HG02642 (cell line): ENCODE results near the gene RASSF5.

Source experiments
- ATAC-seq: cut with Tn5 transposase; IDR thresholded peaks from one replicate; pipeline ENCODE4 v1.9.1; 2021; ENCODE audit warnings: mild to moderate bottlenecking; ENCODE audit not compliant: unreplicated experiment, poor library complexity

RASSF5 gene

DNA sequence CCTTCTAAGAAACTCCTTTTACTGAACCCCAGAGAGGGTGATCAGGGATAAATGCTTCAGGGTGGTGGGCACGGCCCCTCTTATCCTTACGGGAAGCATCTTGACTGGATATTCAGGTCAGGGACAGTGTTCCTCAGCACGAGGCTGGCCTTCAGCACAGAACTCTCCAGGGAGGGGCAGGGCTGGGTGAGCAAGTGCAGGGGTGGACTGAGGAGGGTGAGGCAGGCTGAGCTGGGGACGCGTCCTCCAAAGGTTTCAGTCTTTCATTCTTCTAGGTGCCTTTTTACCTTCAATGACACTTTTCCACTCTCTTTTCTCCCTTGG lies 52.3 kb downstream of the RASSF5 start:
- no peak for ATAC-seq

DNA sequence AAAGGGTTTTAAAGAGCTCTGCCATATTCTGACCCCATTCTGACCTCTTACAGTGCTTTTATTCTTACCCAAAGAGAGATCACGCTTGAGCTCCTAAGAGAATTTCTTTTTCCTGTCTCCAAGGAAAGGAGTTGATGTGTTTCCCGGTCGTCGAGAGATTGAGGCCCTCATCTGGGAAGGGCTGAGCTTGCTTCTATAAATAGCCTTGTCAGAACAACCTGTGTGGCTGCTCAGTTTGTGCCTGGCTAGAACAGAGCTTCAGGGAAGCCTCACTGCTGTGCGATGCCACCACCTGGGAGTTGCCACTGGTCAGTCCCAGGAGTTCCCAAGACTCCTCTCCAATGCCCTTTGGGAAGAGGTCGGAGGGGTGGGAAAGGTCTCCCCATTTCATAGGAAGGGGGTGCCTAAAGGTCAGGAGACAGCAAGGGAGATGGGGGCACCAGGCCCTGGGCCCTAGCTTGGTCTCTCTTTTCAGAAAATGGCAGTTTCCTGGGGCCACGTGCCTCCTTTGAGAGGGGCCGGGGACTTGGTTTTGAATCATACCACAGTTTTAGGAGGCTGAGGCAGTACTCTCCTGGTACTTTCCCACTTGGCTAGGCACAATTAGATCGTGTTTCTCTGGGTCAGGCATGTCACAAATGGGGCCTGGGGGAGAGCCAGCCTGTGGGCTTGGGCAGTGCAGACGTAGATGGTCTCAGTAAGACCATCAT lies 52.8 kb downstream of the RASSF5 start:
- no peak for ATAC-seq

DNA sequence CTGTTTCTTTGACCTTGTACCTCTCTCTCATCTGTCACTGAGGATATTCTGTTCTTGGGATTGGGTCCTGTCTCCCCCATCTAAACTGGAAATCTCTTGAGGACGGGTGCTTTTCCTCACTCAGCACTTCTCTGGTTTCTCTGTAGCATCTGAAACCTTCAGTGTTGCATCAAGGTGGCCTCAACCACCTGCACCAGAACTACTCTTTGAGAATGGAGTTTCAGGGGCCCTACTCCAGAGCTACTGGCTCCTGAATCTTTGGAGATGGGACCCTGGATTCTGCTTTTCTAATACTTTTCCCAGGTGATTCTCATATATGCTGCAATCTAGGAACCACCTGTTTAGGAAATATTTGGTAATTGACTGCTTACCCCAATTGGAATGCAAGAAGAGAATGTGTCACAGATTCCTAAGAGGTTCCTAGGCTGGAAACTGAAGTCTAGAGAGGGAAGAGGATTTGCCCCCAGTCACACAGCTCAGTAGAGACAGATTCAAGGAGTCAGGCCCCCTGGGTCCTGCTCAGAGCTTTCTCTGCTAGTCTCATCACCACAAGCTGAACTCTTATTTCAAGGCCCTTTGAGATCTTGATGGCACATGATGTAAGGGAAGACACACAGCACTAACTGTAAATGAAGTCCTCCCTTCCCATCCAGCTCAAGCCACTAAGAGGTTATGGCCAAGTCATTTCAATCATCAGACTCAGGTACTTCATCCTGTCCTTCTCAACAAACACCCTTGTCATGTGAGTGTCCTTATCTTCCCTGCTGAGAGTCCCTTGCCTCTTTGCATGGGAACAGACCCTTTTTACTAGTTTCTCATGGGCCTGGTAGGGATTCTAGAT lies 56.3 kb downstream of the RASSF5 start:
- peak; percentile 29 for ATAC-seq

DNA sequence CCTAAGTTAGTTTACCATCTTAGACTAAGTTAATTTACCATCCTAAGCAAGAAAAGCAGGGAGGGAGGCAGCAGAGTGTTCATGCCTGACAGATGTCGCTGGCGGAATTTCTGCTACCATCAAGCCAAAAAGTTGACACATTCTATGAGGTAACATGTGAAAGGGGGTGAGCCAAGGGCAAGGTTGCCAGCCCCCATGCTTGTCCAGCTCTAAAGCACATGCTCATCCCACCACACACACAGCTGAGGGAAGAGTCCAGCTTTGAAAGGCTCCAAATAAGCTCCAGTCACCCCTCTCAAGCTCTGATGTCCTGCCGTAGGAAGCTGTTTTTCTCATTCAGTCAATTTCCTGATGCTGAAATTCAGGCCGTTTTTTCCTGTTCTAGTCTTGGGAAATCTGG lies 58.7 kb downstream of the RASSF5 start:
- no peak for ATAC-seq

DNA sequence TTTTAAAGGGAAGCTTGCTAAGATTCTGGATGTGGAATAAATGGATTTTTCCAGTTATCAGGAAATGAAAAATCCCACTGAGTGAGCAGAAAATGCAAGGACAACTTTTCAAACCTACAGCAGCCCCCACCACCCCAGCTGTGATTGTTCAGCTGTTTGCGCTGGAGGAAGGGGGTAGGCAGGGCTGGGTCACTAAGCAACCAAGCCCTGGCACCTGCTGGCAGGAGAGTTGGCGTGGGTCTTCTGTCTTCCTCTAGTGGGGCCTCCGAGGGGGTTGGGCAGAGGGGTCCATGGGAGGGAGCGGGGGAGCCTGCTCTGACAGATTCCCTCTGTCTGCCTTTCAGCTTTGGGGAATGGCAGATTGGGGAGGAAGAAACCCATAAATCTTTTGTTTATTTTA lies 59.7 kb downstream of the RASSF5 start:
- no peak for ATAC-seq

DNA sequence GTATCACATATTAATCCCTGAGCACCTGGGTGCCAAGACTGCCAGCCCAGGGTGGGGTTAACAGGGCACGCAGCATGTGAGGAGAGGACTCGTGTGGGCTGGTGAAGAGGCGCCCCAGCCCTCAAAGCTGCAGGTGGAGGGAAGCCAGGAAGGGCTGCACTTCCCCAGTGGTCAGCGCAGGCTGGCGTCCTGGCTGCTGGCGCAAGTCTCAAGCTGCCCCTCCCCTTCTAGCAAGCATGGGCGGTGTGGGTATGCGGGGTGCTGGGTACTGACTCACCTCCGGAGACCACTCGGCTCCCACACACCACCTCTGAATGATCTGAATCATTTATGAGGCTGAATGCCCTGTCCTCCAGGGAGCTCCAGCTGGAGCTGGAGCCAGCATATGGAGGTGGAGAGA lies 60.9 kb downstream of the RASSF5 start:
- ATAC-seq = no peak

DNA sequence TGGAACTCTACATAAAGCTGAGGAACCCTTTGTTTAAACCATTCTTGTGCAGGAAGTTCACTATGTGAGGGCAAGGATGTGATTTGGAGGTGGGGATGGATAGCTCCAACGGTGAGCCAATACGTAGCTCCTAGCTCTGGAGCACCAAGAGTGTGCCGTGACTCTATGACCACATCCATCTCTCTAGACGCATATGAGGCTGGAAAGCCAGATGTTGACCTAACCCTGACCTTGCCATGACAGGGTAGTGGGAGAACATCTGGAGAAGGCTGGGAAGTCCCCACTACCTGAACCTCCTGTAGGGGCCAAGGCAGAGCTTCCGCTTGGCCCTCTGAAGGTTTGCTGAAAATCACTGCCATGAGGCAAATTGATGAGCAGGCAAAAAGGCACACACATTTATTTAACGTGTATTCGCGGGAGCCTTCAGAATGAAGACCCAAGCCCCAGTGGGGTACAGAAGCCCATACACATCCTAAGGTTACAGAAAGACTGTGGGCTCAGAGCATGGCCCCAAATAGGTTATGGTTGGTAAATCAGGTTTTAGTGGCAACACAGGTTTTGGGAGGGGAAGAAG lies 61.5 kb downstream of the RASSF5 start:
- ATAC-seq = no peak

DNA sequence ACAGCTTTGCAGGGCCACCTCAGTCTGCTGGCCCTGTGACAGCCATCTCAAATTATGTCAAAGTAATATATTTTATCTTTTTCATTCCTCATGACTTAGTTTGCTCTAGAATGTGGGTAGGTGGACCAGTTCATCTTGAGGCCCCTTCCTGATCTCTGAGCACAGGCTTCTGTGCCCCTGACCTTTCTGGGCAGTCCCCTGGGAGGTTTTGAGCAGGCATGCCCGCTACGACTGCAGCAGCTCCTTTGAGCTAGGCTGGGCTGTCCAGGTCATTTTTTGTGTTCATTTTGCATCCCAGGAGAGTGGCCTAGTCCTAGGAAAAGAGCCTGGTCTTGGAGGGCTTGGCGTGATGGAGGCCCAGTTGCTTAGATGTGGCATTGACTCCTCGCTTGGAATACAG lies 62.2 kb downstream of the RASSF5 start:
- ATAC-seq = no peak

DNA sequence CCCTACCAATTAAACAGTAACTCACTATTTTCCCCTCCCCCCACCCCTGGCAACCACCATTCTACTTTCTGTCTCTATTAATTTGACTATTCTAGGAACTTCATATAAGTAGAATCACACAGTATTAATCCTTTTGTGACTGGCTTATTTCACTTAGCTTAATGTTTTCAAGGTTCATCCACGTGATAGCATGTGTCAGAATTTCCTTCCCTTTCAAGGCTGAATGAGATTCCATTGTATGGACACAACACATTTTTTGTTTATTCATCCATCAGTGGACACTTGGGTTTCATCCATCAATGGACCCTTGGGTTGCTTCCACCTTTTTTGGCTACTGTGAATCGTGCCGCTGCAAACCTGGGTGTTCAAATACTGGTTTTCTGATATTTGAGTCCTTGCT lies 63.2 kb downstream of the RASSF5 start:
- no peak for ATAC-seq

DNA sequence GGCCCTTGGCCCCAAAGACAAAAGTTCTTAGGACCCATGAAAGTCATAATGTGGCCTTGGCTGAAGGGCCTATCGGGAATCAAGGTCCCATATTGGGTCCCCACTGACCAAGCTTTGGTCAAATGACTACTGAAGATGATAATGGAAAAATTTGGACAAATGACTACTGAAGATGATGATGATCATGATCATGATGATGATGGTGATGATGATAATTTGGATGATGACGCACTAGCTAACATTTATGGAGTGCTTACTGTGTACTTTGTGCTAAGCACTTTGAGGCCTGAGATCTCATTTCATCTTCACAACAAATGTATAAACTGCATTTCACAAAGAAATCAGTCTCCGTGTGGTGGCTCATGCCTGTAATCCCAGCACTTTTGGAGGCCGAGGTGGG lies 65.5 kb downstream of the RASSF5 start:
- ATAC-seq = no peak

DNA sequence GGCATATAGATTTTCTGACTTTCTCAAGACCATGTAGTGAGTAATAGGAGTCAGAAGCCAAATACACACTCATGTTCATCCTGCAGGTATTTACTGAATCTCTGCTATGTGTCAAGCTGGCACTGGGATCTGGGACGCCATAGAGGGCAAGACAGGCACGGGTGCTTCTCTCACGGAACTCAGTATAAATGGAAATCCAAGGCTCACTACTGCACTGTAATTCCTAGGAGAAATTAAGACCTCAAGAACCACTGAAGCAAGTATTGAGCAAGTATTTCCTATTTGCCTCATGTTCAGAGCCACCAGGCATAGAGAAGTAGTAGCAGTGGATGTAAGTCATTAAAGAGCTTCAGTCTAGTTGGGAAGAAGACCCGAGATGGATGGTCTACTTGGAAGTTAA lies 66.0 kb downstream of the RASSF5 start:
- ATAC-seq = no peak

DNA sequence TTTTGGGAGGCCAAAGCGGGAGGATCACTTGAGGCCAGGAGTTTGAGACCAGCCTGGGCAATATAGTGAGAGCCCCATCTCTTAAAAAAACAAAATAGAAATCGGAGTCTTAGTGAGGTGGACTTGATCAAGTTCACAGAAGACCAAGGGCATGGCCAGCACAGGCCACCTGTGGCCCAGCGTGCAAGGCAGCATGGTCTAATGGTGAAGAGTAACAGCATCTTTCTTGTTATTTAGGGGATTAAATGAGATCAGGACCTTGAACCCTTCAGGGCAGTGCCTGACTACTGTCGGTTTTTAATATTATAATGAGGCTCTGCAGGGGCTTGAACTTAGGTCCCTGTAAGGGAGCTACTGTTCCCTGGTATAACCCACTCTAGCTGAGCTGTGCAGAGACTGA lies 66.4 kb downstream of the RASSF5 start:
- ATAC-seq = no peak

DNA sequence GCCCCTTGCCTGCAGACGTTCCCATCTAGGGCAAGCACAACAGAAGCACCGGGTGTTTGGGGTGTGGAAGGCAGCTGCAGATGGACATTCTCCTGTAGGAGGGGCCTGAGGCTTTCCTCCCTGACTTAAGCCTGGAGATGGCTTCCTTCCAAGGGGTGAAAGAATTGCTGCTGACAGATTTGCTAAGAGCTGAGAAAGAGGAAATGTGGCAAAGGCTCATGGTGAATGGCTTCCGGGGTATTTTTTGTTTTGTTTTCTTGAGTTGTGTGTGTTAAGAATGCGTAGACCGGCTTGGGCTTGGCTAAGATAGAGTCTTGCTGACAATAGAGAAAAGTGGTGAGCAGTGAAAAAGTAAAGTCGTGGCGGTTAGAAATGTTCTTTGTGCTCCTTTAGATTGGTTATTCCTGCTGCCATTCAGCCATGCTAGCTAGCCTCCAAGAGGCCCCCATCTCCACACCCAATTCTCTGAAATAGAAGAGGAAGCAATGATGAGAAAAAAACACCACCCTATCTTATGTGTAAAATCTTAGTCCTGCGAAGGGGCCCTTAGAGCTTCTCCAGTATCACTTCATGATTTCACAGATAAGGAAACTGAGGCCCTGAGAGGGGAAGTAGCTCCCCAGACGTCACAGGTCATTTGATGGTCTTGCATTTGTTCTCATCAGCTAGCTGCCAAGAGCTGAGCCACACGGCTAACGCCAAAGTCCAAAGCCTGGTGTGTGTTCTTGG lies 68.0 kb downstream of the RASSF5 start:
- ATAC-seq = no peak

DNA sequence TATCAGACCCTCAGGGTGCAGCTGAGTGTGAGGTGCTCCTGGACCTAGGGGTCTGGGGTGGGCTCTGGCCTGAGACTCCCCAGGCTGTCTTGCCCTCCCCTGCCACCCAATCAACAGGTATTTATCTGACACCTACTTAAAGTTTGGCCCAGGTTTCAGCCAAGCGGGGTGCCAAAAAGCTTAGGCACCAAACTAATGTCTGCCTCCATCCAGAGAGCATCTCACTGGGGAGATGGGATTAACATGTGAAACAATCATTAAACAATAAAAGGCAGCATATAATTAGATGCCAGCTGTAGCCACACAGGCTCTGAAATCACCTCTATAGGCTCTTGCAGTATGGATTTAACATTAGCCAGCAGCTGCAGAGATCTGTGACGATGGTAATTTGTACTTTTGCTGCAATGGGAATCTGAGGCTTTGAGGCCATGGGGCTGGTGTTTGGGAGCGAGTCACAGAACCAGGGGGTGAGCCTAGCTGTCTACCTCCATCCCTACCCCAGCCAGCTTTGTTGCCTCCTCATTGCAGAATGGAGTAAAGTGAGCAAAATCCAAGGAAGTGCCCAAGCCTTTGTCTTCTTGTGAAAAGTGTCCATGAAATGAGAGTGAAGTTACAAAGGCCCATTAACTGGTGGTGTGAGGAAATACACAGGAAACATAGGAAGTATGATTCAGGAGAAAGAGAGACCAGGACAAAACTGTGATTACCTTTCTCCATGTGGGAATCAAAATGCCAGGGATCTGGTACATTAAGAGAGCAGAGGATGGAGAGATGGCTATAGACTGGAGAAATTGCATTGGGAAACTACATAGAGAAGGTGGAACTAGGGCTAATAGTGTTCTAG lies 68.8 kb downstream of the RASSF5 start:
- no peak for ATAC-seq

DNA sequence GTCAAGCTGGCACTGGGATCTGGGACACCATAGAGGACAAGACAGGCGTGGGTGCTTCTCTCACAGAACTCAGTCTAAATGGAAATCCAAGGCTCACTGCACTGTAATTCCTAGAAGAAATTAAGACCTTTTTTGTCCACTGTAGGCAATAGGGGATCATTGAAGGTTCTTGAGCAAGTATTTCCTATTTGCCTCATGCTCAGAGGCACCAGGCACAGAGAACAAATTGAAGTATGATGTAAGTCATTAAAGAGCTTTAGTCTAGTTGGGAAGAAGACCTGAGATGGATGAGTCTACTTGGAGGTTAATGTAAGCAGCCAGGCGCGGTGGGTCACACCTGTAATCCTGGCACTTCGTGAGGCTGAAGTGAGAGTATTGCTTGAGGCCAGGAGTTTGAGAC lies 70.3 kb downstream of the RASSF5 start:
- no peak for ATAC-seq

DNA sequence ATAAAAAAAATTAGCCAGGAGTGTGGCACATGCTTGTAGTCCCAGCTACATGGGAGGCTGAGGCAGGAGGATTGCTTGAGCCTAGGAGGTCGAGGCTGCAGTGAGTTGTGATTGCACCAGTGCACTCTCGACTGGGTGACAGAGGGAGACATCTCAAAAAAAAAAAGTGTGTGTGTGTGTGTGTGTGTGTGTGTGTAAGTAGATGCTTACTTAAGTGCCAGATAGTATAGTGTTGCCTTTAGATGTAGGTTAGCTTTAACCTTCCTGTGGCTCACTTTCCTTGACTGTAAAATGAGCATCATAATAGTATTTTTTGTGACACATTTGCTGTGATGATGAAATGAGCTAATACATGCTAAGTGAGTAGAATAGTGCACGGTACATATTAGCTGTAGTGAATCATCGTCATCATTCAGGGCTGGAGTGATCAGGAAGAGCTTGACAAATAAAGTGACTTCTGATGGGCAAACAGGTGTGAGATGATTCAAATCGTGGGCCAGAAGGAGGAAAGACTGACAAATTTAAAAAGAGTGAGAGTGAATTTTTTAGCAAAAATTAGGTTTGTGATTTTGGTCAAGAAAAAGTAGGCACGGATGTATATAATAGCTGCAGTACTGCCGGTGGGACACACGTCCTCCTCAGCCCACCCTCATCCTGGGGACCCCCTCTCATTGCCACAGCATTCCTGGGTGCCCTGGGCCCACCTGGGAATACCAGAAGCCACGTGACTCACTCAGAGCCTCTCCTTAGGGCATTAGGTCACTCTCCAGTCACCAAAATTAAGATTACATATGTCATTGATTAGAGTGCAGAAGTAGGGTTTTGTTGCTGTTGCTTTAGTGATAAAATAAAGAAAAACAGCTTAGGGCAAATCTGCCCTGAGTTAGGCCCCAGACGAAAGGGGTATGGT lies 71.0 kb downstream of the RASSF5 start:
- ATAC-seq = no peak

DNA sequence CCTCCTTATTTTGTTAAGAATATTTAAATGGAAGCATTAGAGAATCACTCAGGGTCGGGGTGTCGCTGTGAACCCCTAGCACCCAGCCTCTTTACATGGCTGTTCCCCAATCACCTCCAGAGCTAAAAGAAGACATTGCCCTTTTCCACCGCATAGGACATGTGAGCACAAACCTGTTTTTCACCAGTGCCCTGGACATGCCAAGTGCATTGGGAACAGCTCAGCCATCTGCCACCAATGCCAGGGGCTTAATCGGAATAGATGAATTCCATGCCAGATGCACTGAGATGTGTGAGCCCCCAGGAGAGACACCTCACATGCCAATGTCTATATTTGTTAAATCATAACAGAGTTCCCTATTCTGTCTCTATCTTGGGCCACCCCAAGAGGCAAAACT lies 71.6 kb downstream of the RASSF5 start:
- ATAC-seq = no peak

DNA sequence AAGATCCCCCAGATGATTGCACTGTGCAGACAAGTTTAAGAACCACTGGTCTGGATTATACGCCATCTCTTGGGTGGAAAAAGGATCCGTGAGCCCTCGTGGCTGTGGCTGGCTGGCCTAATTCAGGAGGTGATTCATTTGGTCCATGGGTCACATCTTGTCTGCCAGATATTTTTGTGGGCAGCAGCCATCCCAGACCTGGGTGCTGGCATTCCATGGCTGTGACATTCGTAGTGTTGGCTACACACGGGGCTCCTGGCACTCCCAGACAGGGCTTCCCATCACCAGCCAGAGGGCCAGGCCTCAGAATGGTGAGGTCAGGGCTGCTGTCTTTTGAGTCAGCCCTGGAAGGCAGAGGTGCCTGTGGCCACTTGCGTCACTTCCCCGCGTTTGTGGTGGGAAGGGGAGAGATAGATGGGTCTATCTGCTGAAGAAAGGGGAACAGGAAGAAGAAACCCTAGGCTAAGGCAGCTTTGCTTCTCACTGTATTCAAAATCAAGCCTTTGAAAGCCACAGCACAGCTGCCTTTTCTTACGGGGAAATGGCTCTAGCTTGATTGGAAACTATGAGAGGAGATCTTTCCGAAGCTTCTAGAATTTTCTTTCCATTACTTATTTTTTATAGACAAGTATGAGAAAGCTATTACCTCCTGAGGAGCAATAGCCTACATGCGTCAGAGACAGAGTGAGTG lies 72.6 kb downstream of the RASSF5 start:
- peak; percentile 84 for ATAC-seq
